ENCODE measurements around the gene CATSPER4. TPM values are rescaled to one million over a fixed set of nuclear protein-coding genes. Genes with fewer than 3 reads are reported as not detected.

The CATSPER4 gene
- total and polyA plus RNA-seq, 2 of the 13 experiments (the other 11 are each of a cell fraction or from before 2014, with no cell fraction given), result not detected

DNA sequence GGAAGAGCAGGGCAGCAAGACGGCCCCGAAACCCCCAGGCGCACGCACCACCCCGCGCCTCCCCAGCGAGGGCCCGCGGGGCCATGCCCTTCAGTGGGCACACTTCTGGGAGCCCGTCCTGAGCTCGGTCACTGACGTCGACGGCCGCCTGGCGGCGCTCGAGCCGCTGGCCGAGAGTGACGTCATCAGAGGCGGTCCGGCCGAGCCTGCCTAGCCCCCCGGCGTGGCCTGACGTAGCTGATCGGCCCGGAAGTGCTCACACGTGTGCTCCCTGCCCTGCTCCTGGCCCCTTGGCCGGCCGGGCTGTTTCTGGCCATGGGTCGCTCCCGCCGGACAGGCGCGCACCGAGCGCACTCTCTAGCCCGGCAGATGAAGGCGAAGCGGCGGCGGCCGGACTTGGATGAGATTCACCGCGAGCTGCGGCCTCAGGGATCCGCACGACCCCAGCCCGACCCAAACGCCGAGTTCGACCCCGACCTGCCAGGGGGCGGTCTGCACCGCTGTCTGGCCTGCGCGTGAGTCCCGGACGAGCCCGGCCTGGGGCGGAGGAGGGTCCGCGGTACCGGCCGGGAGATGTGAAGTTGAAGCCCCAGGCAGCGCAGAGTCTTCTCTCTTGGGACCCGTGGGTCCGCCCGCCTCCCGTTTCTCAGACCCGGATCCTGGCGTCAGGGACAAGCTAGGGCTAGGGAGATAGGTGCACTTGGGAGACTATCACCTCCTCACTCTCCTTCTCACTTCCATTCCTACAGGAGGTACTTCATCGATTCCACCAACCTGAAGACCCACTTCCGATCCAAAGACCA is 20.5 kb upstream of the CATSPER4 start, which contains the start of gene ZNF593 (continued):
- TF ChIP-seq NR2C2 (CRISPR knock-in tag; IDR thresholded peaks at IDR 0.05; ENCODE audit: borderline replicate concordance) (peak; percentile 97), CHCHD3 (CRISPR knock-in tag; IDR thresholded peaks at IDR 0.05) (peak; percentile 76; the same call in 1 of the 2 replicates), TBX2 (CRISPR knock-in tag; IDR thresholded peaks at IDR 0.05; ENCODE audit: borderline replicate concordance) (peak; percentile 78), ZNF619 (CRISPR knock-in tag; IDR thresholded peaks at IDR 0.05) (0 out of 2 replicates have a peak, but pooled peaks have one; percentile 48), ZSCAN25 (CRISPR knock-in tag; IDR thresholded peaks at IDR 0.05) (peak; percentile 60; the same call in 1 of the 2 replicates), NFIB (CRISPR knock-in tag; IDR thresholded peaks at IDR 0.05; ENCODE audit: borderline replicate concordance) (no peak), ZNF598 (CRISPR knock-in tag; IDR thresholded peaks at IDR 0.05; ENCODE audit: borderline replicate concordance) (peak; percentile 91; the same call in 1 of the 2 replicates), SALL2 (CRISPR knock-in tag; IDR thresholded peaks at IDR 0.05) (peak; percentile 98; the same call in 1 of the 2 replicates), NFIC (IDR thresholded peaks at IDR 0.05; ENCODE audit: low read length) (no peak), POLR2AphosphoS2 (IDR thresholded peaks at IDR 0.05; ENCODE audit: low read depth, low read length) (no peak), RBM22 (optimal IDR thresholded peaks at IDR 0.05; ENCODE audit: low read length) (no peak), ARHGAP35 (CRISPR knock-in tag; IDR thresholded peaks at IDR 0.05; ENCODE audit: borderline replicate concordance) (peak; percentile 83; the same call in 1 of the 2 replicates), SP1 (IDR thresholded peaks at IDR 0.05) (no peak), SP1 (CRISPR knock-in tag; IDR thresholded peaks at IDR 0.05) (peak; percentile 82), ZNF616 (CRISPR knock-in tag; IDR thresholded peaks at IDR 0.05; ENCODE audit: low read depth) (0 out of 2 replicates have a peak, but pooled peaks have one; percentile 62), CAMTA2 (CRISPR knock-in tag; IDR thresholded peaks at IDR 0.05; ENCODE audit: borderline replicate concordance) (peak; percentile 98; the same call in 1 of the 2 replicates), KDM1A (CRISPR knock-in tag; IDR thresholded peaks at IDR 0.05) (no peak), MAF1 (CRISPR knock-in tag; IDR thresholded peaks at IDR 0.05; ENCODE audit: borderline replicate concordance) (peak; percentile 80; the same call in 1 of the 2 replicates), ZNF615 (CRISPR knock-in tag; IDR thresholded peaks at IDR 0.05; ENCODE audit: borderline replicate concordance) (no peak), ZNF550 (CRISPR knock-in tag; IDR thresholded peaks at IDR 0.05; ENCODE audit: borderline replicate concordance) (no peak), SMAD1 (CRISPR knock-in tag; IDR thresholded peaks at IDR 0.05; ENCODE audit: borderline replicate concordance, low read depth) (peak; percentile 96), CEBPG (CRISPR knock-in tag; IDR thresholded peaks at IDR 0.05) (peak; percentile 60), ZNF777 (CRISPR knock-in tag; IDR thresholded peaks at IDR 0.05) (peak; percentile 75), ZNF564 (CRISPR knock-in tag; IDR thresholded peaks at IDR 0.05) (peak; percentile 75; the same call in 1 of the 2 replicates), TP53 (CRISPR knock-in tag; conservative IDR thresholded peaks at IDR 0.05) (peak; percentile 71; the same call in 1 of the 2 replicates)
- TF ChIP-seq, protein P1, sequence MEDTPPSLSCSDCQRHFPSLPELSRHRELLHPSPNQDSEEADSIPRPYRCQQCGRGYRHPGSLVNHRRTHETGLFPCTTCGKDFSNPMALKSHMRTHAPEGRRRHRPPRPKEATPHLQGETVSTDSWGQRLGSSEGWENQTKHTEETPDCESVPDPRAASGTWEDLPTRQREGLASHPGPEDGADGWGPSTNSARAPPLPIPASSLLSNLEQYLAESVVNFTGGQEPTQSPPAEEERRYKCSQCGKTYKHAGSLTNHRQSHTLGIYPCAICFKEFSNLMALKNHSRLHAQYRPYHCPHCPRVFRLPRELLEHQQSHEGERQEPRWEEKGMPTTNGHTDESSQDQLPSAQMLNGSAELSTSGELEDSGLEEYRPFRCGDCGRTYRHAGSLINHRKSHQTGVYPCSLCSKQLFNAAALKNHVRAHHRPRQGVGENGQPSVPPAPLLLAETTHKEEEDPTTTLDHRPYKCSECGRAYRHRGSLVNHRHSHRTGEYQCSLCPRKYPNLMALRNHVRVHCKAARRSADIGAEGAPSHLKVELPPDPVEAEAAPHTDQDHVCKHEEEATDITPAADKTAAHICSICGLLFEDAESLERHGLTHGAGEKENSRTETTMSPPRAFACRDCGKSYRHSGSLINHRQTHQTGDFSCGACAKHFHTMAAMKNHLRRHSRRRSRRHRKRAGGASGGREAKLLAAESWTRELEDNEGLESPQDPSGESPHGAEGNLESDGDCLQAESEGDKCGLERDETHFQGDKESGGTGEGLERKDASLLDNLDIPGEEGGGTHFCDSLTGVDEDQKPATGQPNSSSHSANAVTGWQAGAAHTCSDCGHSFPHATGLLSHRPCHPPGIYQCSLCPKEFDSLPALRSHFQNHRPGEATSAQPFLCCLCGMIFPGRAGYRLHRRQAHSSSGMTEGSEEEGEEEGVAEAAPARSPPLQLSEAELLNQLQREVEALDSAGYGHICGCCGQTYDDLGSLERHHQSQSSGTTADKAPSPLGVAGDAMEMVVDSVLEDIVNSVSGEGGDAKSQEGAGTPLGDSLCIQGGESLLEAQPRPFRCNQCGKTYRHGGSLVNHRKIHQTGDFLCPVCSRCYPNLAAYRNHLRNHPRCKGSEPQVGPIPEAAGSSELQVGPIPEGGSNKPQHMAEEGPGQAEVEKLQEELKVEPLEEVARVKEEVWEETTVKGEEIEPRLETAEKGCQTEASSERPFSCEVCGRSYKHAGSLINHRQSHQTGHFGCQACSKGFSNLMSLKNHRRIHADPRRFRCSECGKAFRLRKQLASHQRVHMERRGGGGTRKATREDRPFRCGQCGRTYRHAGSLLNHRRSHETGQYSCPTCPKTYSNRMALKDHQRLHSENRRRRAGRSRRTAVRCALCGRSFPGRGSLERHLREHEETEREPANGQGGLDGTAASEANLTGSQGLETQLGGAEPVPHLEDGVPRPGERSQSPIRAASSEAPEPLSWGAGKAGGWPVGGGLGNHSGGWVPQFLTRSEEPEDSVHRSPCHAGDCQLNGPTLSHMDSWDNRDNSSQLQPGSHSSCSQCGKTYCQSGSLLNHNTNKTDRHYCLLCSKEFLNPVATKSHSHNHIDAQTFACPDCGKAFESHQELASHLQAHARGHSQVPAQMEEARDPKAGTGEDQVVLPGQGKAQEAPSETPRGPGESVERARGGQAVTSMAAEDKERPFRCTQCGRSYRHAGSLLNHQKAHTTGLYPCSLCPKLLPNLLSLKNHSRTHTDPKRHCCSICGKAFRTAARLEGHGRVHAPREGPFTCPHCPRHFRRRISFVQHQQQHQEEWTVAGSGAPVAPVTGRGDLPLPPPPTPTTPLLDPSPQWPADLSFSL (CRISPR knock-in tag; IDR thresholded peaks at IDR 0.05), result no peak
